NCI-H69 (cell line): ENCODE results near the gene NDC1.
A peak's percentile ranks its signal among the peaks of the same experiment; 100 is the strongest.

Experiments
- DNase-seq: peaks from one replicate; lab custom pipeline; 2025; lab: John Stamatoyannopoulos, UW

Gene NDC1

GRCh38 chr1:53731779-53732305 lies 106.3 kb downstream of the NDC1 start:
- no peak for DNase-seq

GRCh38 chr1:53731043-53731600 lies 107.0 kb downstream of the NDC1 start:
- DNase-seq, result no peak

- DNase-seq, result no peak
These were observed 107.8 kb downstream of the NDC1 start for GRCh38 chr1:53730224-53730865.

GRCh38 chr1:53729456-53730223 lies 108.5 kb downstream of the NDC1 start:
- no peak for DNase-seq

GRCh38 chr1:53728702-53729455 lies 109.2 kb downstream of the NDC1 start:
- no peak for DNase-seq

- DNase-seq, result no peak
These were observed 109.9 kb downstream of the NDC1 start for GRCh38 chr1:53728196-53728595.

GRCh38 chr1:53727461-53728092 lies 110.5 kb downstream of the NDC1 start:
- no peak for DNase-seq

GRCh38 chr1:53726009-53726600 lies 112.0 kb downstream of the NDC1 start:
- DNase-seq, result no peak

- peak; percentile 10 for DNase-seq
These were observed 112.8 kb downstream of the NDC1 start for GRCh38 chr1:53725238-53725689.

GRCh38 chr1:53722025-53722424 lies 116.1 kb downstream of the NDC1 start:
- DNase-seq, result no peak

GRCh38 chr1:53721088-53721487 lies 117.0 kb downstream of the NDC1 start:
- no peak for DNase-seq

- DNase-seq, result no peak
These were observed 118.6 kb downstream of the NDC1 start for GRCh38 chr1:53719469-53719868.

GRCh38 chr1:53718443-53718842 lies 119.7 kb downstream of the NDC1 start:
- DNase-seq, result no peak

GRCh38 chr1:53717025-53717804 lies 120.9 kb downstream of the NDC1 start:
- DNase-seq, result no peak

- DNase-seq, result no peak
These were observed 121.9 kb downstream of the NDC1 start for GRCh38 chr1:53716150-53716549.

- peak; percentile 24 for DNase-seq
These were observed 122.6 kb downstream of the NDC1 start for GRCh38 chr1:53715478-53715877.
